NCI-H128 (cell line): ENCODE measurements around the gene SEMA3D.

ENCODE experiments used
- DNase-seq: peaks from one replicate; lab custom pipeline; 2025; ENCODE audit not compliant: unreplicated experiment; lab: John Stamatoyannopoulos, UW

SEMA3D gene

DNA sequence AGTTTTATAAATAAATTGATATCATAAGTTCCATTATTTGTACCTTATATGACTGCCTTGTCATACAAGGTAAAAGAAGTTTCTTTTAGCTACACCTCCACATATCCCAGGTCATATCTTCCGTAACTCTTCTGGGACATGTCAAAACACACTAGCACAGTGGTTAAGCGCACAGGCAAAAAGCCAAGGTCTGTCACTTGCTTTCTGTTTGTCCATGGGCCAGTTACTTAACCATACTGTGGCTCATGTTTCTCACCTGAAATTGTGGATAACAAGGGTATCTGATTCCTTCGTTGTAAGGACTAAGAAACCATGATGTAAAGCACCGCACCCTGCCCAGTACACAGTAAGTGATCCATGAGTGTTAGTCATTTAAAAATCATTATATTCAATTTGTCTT, 56.2 kb downstream of the SEMA3D start:
- no peak for DNase-seq

- no peak for DNase-seq
These were observed 60.5 kb downstream of the SEMA3D start for GRCh38 chr7:85126383-85126782.

GRCh38 chr7:85125651-85126131, 61.2 kb downstream of the SEMA3D start:
- DNase-seq: no peak

DNA sequence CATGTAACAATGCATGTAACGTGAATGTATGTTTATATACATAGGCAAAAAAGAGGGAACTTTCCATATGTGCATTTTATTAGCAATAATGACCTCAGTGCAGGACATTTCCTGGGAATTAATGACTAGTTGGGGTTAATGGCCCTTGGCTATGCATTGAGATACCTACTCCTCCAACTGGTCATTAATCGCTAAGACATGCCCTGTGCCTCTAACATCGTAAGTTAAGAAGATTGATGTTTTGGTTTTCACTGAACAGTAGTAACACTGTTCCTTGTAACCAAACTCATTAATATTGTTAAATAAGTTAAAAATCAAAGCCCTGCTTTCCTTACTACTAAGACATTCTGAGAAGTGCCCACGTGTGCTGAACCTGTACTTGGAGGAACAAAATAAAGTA, 61.7 kb downstream of the SEMA3D start:
- no peak for DNase-seq

DNA sequence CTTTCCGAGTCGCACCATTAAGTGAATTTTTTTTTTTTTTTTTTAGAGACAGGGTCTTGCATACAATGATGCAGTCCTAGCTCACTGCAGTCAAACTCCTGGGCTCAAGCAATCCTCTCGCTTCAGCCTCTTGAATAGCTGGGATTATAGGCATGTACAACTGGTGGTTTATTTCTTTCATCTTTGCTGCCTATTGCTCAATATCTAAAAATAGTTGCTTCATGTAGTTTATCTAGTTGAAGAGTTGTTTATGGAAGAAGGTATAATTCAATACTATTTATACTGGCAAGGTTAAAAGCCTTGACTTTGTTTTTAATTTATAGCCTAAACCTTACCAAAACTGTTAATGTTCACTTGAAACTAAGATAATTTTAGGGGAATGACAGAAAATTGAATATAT, 66.9 kb downstream of the SEMA3D start:
- DNase-seq: no peak

DNA sequence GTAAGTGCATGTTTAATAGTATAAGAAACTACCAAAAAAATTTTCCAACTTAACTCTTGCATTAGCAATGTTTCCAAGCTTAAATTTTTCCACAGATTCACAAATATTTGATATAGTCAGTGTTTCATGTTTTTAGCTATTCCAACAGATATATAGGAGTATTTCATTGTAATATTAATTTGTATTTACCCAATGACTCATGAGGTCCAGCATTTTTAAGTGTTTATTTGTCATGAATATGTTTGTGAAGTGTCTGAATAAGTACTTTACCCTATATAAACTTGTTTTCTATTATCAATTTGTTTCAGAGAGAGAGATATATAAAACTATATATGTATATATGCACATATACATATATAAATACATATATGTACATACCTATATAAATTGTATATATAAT, 71.0 kb downstream of the SEMA3D start:
- DNase-seq: no peak

DNA sequence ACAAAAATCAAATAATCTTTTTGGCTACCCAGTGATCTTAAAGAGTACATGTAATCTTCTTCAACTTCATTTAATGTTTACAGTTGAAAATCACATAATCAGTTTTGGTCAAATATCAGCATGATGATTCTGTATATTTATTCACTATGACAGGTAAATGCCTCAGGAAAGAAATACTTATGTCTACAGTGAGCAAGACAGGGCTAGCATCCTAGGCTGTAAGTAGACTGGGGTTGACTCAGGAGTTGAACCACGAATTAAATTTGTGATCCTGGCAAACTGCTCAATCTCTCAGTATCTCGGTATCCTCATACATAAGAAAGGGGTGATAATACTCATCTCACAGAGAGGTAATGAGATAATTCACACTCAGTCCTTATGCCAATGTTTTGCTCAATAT, 71.8 kb downstream of the SEMA3D start:
- no peak for DNase-seq

- DNase-seq: no peak
These were observed 72.5 kb downstream of the SEMA3D start for GRCh38 chr7:85114342-85114741.

DNA sequence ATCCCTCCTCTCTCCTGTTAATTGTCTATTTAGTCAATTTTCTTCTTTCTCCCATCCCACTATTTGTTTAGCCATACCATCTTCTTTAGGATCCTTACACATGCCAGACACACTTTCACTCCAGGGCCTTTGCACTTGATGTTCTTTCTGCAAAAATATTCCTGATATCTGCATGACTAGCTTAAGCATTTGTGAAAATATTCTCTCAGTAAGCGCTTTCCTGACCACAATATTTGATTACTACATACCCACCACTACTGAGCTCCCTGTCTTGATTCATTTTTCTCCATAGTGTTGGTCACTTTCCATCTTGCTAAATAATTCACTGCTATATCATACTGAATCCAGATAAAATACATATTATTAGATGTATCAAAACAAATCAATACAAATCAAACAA, 75.1 kb downstream of the SEMA3D start:
- DNase-seq: no peak

GRCh38 chr7:85106719-85107118, 80.1 kb downstream of the SEMA3D start:
- no peak for DNase-seq

DNA sequence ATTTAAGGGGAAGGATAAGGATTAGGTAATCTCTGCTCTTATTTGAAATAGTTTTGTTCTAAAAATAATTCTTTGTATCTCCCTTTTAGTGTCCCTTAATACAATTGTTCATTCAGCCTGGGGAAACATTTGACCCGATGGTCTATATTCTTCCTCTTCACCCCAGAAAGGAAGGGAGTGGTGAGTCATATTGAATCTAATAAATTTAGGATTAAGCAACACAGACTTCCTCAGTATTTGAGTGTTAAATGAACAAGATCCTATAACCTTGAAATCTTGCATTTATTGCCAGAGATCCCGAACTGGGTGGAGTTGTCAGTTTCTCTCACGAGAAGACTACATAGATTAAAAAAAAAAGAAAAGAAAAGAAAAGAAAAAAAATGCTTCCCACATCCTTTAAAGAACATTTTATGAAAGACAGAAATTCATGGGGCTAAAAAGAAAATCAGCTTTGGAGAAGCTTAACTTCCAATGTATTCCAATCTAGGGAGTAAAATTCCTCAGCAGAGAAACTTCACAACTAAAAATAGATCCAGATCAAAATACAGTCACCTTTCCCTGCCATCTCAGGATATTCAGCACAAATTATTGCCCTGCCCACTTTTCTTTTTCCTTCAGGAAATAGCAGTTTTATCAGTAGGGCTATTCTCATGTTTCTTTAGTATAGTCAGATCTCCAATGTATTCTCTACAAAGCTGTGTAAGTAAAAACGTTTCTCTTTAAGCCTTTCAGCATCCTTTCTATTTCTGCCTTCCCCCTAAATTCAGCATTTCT, 82.2 kb downstream of the SEMA3D start:
- DNase-seq: no peak

DNA sequence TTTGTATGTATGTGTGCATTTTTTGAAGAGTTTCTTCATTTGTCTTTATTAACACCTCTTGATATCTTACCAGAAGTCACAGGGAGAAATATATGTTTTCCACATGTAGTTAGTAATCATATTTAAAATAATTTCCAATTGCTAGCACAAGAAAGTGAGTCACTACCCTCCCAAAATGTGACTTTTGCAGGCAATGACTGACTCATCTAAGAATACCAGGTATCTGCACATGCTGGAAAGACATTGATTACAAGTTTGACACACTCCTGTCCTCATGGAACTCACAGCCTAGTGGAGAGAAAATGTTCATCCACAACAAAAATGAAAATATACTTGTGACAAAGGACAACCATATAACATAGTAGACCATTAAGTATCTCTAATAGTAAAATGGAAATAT, 82.9 kb downstream of the SEMA3D start:
- DNase-seq: no peak

GRCh38 chr7:85103357-85103756, 83.5 kb downstream of the SEMA3D start:
- no peak for DNase-seq

DNA sequence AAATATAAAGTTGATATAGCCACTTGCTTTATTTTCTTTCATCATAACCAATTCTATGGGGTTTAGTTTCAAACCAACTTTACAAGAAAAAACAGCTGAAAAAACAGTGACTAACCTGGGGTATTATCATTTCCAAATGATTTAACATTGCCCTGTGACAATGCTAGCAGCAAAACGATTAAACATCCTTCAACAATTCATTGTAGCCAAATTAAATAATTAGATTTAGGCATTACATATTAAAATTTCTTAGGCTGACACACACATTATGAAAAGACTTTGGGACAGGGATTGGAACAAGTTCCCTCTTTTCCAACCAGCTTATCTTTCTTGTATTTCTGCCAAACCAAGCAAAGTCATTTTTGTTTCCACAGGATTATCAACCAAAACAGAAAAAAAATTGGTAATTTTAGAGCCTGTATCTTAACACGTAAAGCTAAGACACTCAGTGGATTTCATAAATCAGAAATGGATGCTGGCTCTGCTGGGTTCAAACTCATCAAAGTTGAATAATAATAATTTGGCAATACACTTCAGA, 84.0 kb downstream of the SEMA3D start:
- DNase-seq: no peak

DNA sequence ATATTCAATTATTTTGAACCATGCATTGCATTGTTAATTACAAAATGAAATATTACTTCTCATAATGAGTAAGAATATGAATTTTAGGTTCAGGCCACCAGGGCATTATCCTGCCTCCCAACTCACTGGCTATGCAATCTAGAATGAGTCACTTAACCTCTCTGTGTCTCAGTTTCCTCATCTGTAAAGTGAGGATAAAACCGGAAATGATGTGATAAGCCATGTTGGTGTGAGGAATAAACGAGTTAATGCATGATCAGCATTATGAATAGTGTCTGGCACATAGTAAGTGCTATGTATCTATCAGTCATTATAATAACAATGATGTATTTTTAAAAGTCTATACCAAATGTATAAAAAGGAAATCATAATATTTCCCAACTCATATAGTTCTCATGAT, 85.5 kb downstream of the SEMA3D start:
- DNase-seq: no peak

- no peak for DNase-seq
These were observed 89.0 kb downstream of the SEMA3D start for GRCh38 chr7:85097844-85098243.

- no peak for DNase-seq
These were observed 91.0 kb downstream of the SEMA3D start for GRCh38 chr7:85095806-85096205.

GRCh38 chr7:85095366-85095765, 91.5 kb downstream of the SEMA3D start:
- no peak for DNase-seq

DNA sequence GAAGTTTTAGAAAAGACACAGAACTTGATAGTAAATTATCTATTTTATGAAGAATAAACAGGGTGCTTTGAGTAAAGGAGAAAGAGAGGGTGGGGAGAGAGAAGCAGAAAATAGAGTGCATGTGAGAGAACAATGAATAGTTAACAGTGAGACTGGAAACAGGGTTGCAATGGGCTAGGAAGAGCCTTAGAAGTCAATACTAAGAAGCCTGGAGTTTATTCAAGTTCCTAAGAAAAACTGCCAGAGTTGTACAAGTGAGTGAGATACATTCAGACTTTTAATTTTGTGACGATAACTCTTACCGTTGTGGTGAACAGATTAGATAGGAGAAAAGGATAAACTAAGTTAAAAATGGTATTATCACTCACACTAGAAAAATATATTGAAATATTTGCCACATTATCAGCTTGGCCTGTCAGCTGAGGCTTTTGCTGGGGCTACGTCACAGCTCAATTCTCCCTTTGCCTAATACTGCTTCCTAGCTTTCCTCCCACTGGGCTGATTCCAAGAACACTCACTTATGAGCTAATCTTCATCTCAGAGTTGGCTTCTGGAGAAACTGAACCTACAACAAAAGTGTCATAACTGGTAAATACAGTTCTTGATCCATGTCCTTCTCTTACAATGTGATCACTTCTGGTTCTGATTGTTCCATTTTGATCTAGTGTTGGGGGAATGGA, 92.7 kb downstream of the SEMA3D start:
- DNase-seq: no peak

DNA sequence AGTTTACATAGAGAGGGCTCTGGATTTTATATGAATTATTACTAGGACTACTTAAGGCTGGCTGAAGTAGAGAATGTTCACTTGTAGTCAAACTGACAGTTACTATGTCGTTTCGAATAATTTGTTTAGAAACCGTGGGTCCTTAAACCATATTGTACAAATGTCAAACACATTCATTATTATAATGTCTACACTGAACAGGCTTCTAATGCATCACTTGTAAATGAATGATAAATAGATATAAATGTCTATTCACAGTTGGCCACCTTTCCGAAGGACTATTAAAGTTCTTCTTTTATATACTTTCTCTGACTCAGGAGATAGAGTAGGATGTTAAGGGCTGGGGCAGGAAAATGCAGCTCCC, 95.3 kb downstream of the SEMA3D start:
- no peak for DNase-seq

DNA sequence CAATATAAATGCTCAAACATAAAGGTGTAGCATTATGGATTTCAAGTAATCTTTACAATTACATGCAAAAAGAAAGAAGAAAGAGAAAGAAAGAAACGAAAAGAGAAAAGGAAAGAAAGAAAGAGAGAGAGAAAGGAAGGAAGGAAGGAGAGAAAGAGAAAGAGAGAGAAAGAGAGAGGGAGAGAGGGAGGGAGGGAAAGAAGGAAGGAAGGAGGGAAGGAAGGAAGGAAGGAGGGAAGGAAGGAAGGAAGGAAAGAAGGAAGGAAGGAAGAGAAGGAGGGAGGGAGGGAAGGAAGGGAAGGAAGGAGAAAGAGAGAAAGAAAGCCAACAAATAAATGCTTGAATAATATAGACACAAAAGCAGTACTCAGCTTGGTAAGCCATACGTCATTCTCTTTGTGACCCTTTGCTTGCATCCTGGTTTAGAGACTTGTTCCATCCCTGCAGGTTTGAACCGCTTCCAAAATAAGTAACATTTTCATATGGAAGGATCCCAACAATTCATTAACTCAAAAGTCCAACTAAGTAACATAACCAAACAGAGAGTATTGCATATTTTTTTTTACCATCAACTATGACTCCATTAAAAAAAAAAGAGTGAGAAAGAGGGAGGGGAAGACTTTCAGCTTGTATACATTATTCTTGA, 95.8 kb downstream of the SEMA3D start:
- no peak for DNase-seq

GRCh38 chr7:85090143-85090542, 96.7 kb downstream of the SEMA3D start:
- DNase-seq: no peak
